CD14-positive monocyte (primary cell): ENCODE data around the gene INO80. TPM values are rescaled to one million over a fixed set of nuclear protein-coding genes. Genes with fewer than 3 reads are reported as not detected.
A peak's percentile ranks its signal among the peaks of the same experiment; 100 is the strongest.

Experiments
- DNase-seq, 3 donors: peaks; one replicate each; pipeline ENCODE4 v3.0.0-alpha.2; 2011 to 2022
- H2AFZ ChIP-seq: 2 replicates; pipeline ENCODE4 v1.6.0; 2012; ENCODE audit warnings: mild to moderate bottlenecking, low read depth, low read length, inconsistent platforms; ENCODE audit not compliant: insufficient read depth, poor library complexity, severe bottlenecking
- H3K27ac ChIP-seq, 2 donors: 1 replicate in 1 of 2; 2 replicates in 1 of 2; pipeline ENCODE4 v1.5.1; 2012 to 2013; ENCODE audit warnings: low read length in 2 of 2, control low read depth in 1 of 2, inconsistent platforms in 1 of 2, low read depth in 1 of 2, mild to moderate bottlenecking in 1 of 2
- H3K27me3 ChIP-seq, 2 donors: one replicate each; pipeline versions ENCODE4 v1.6.0 to v1.6.1; 2011 to 2013; ENCODE audit warnings: low read length in 2 of 2; ENCODE audit not compliant: control insufficient read depth in 2 of 2, insufficient read depth in 2 of 2
- H3K36me3 ChIP-seq, 2 donors: replicated peaks in 1 of 2; 1 replicate in 1 of 2; 2 replicates in 1 of 2; pipeline versions ENCODE4 v1.5.1 to v1.6.1; 2012 to 2013; ENCODE audit warnings: low read length in 2 of 2, control low read depth in 1 of 2, inconsistent platforms in 1 of 2, mild to moderate bottlenecking in 1 of 2; ENCODE audit not compliant: insufficient read depth in 2 of 2, control insufficient read depth in 1 of 2
- H3K4me1 ChIP-seq, 2 donors: 1 replicate in 1 of 2; 2 replicates in 1 of 2; pipeline versions ENCODE4 v1.5.1 to v1.6.1; 2012 to 2013; ENCODE audit warnings: low read length in 2 of 2, control low read depth in 1 of 2, inconsistent platforms in 1 of 2, mild to moderate bottlenecking in 1 of 2, moderate library complexity in 1 of 2; ENCODE audit not compliant: insufficient read depth in 2 of 2, control insufficient read depth in 1 of 2
- H3K4me2 ChIP-seq: replicated peaks from 2 replicates; pipeline ENCODE3; 2012; ENCODE audit warnings: low read length, moderate library complexity, mild to moderate bottlenecking; ENCODE audit not compliant: poor library complexity, severe bottlenecking; ENCODE audit errors: extremely low read depth
- H3K4me3 ChIP-seq, 3 experiments: fragments of 200-600 bp in 1 of 3; sonication (generic) in 1 of 3; replicated peaks in 1 of 3; 1 replicate in 2 of 3; 2 replicates in 1 of 3; pipeline ENCODE4 v1.5.1; 2011 to 2013; ENCODE audit warnings: low read length in 3 of 3, mild to moderate bottlenecking in 3 of 3, control low read depth in 2 of 3, low read depth in 2 of 3, inconsistent platforms in 1 of 3, moderate library complexity in 1 of 3
- H3K79me2 ChIP-seq: 2 replicates; pipeline ENCODE4 v1.6.0; 2012; ENCODE audit warnings: mild to moderate bottlenecking, control low read depth, inconsistent platforms, low read length, moderate library complexity; ENCODE audit not compliant: insufficient read depth
- H3K9ac ChIP-seq: 2 replicates; pipeline ENCODE4 v1.6.0; 2017; ENCODE audit warnings: low read length, mild to moderate bottlenecking; ENCODE audit not compliant: insufficient read depth, poor library complexity, severe bottlenecking
- H3K9me3 ChIP-seq, 2 donors: replicated peaks in 1 of 2; 1 replicate in 1 of 2; 2 replicates in 1 of 2; pipeline versions ENCODE4 v1.5.1 to v1.6.1; 2012 to 2013; ENCODE audit warnings: low read length in 2 of 2, control low read depth in 1 of 2; ENCODE audit not compliant: control insufficient read depth in 1 of 2, insufficient read depth in 1 of 2
- H4K20me1 ChIP-seq: 2 replicates; pipeline ENCODE4 v1.6.0; 2012; ENCODE audit warnings: mild to moderate bottlenecking, low read length, control low read depth, moderate library complexity; ENCODE audit not compliant: insufficient read depth
- H3K27ac Mint-ChIP-seq, 7 donors: one replicate each; pipeline ENCODE4 v1.8.0; 2020; ENCODE audit warnings: mild to moderate bottlenecking in 7 of 7, mixed read lengths in 7 of 7, moderate library complexity in 6 of 7, inconsistent platforms in 2 of 7
- H3K27me3 Mint-ChIP-seq, 3 donors: one replicate each; pipeline ENCODE4 v1.8.0; 2021 to 2022; ENCODE audit warnings: low read depth in 3 of 3, mild to moderate bottlenecking in 3 of 3, mixed read lengths in 3 of 3, moderate library complexity in 3 of 3, inconsistent platforms in 1 of 3
- H3K36me3 Mint-ChIP-seq, 2 donors: one replicate each; pipeline ENCODE4 v1.8.0; 2020; ENCODE audit warnings: mixed read lengths in 2 of 2, inconsistent platforms in 1 of 2, mild to moderate bottlenecking in 1 of 2
- H3K4me1 Mint-ChIP-seq: one replicate; pipeline ENCODE4 v1.8.0; 2020; ENCODE audit warnings: mild to moderate bottlenecking, mixed read lengths
- H3K4me3 Mint-ChIP-seq, 2 donors: one replicate each; pipeline ENCODE4 v1.8.0; 2020; ENCODE audit warnings: mild to moderate bottlenecking in 2 of 2, mixed read lengths in 2 of 2, moderate library complexity in 1 of 2
- H3K9me3 Mint-ChIP-seq, 7 donors: one replicate each; pipeline ENCODE4 v1.8.0; 2020 to 2022; ENCODE audit warnings: mixed read lengths in 7 of 7, mild to moderate bottlenecking in 6 of 7, moderate library complexity in 6 of 7, inconsistent platforms in 2 of 7
- WGBS: methylation state at CpG from one replicate; pipeline ENCODE4 v1.1.5; 2013; ENCODE audit warnings: missing lambda C conversion rate; ENCODE audit not compliant: insufficient coverage; 5-methylcytosine and 5-hydroxymethylcytosine counted together
- intact Hi-C, 2 donors: fragments of 100-400 bp; cut with micrococcal nuclease; formaldehyde crosslinking; loops; one replicate each; pipeline versions ENCODE4 v1.15.0 to v1.15.1; 2023
- polyA plus RNA-seq, 3 donors: library from polyadenylated mRNA; depleted of rRNA in 1 of 3; unstranded in 2 of 3; stranded (reverse) in 1 of 3; fragments of 300-500 nt in 2 of 3; fragments of >200 nt in 1 of 3; fragmentation: Illumina TruSeq in 2 of 3; gene quantifications; 1 replicate in 2 of 3; 2 replicates in 1 of 3; pipeline ENCODE4 v1.2.3, GENCODE V29; 2012 to 2021
- TF ChIP-seq, protein P1 (sequence below): fragments of 200-600 bp; IDR thresholded peaks from one replicate; pipeline ENCODE4 v1.8.0; 2022; ENCODE audit warnings: antibody characterized with exemption, mild to moderate bottlenecking

Gene INO80
- polyA plus RNA-seq, 3 donors, result 2.3 to 13.1 (median 2.4) TPM

DNA sequence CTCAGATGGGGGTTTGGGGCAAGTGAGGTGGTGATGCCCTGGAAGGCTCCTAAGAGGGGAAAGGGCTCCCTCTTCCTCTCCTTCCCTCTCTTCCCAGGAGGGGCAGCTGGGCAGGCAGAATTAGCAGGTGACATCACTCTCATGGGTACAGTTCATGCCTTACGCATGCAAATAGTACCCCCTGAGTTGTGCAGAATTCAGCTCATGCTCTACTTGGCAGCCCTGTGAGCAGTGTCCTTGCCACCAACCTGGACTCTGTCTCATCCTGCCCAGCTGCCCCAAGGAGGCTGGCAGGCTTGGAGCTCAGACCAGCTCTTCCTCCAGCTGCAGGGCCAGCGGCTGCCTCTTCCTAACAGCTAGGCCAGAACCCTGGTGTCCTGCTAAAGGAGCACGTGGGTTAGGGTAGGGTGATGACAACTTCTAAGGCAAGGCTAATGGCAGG is 159.5 kb downstream of the INO80 start:
- Histone ChIP-seq H3K4me3 (no peak overlapping the region), H3K36me3 (no peaks in the 10 kb centered on the region), H3K27ac (no peak overlapping the region), H3K9ac (no peak overlapping the region), H3K4me1 (peaks cover 16 to 19% of the 10 kb centered on the region in 2 donors), H2AFZ (no peak overlapping the region), H3K27me3 (peaks cover 0 to 9% of the 10 kb centered on the region in 2 donors), H3K79me2 (no peaks in the 10 kb centered on the region), H4K20me1 (no peaks in the 10 kb centered on the region), H3K9me3 (no peaks in the 10 kb centered on the region), H3K4me2 (no peak overlapping the region)
- no peak for DNase-seq
- Mint-ChIP-seq H3K36me3 (no peaks in the 10 kb centered on the region), H3K27ac (no peak overlapping the region), H3K4me3 (no peak overlapping the region), H3K4me1 (peaks cover 24% of the 10 kb centered on the region), H3K9me3 (peaks cover 0 to 5% (median 0%) of the 10 kb centered on the region in 7 donors), H3K27me3 (peaks cover 16 to 20% (median 17%) of the 10 kb centered on the region in 3 donors)
- 100% methylated on average over 2 of the region's 3 CpGs for WGBS
- TF ChIP-seq, protein P1, sequence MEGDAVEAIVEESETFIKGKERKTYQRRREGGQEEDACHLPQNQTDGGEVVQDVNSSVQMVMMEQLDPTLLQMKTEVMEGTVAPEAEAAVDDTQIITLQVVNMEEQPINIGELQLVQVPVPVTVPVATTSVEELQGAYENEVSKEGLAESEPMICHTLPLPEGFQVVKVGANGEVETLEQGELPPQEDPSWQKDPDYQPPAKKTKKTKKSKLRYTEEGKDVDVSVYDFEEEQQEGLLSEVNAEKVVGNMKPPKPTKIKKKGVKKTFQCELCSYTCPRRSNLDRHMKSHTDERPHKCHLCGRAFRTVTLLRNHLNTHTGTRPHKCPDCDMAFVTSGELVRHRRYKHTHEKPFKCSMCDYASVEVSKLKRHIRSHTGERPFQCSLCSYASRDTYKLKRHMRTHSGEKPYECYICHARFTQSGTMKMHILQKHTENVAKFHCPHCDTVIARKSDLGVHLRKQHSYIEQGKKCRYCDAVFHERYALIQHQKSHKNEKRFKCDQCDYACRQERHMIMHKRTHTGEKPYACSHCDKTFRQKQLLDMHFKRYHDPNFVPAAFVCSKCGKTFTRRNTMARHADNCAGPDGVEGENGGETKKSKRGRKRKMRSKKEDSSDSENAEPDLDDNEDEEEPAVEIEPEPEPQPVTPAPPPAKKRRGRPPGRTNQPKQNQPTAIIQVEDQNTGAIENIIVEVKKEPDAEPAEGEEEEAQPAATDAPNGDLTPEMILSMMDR, result no peak
- intact Hi-C loops, result no loop called here

DNA sequence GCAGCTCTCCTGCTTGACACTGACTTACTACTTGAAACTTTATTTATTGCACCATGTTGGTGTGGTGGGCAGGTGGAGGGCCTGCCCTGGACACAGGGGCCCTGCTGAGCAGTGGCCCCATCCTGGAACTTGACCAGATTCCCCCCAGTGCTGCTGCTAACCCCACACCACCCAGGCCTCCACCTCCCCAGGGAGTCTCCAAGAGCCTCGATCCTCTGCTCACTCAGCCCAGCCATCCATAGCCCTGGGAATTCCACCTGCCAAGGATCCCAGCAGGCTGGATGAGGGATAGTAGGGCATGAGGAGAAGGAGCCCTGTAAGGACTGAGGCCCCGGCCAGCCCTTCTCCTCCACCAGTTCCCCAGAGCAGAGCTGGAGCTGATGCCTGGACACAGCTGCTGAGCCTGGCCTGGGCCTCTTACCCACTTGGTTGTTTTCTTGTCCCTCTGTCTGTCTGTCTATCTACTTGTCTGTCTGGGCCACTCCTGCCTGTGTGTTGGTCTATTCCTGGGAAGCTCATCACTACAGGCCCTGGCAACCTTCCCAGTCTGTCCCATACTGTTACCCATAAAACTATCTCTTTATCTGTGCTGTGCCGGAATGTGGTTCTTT is 160.0 kb downstream of the INO80 start:
- Histone ChIP-seq H4K20me1 (no peaks in the 10 kb centered on the region), H2AFZ (no peak overlapping the region), H3K27me3 (peaks cover 0 to 9% of the 10 kb centered on the region in 2 donors), H3K9me3 (no peaks in the 10 kb centered on the region), H3K79me2 (no peaks in the 10 kb centered on the region), H3K9ac (no peak overlapping the region), H3K27ac (no peak overlapping the region), H3K4me2 (no peak overlapping the region), H3K4me1 (peaks cover 16 to 19% of the 10 kb centered on the region in 2 donors), H3K36me3 (no peaks in the 10 kb centered on the region), H3K4me3 (no peak overlapping the region)
- WGBS, result no CpG with 5 or more reads among the region's 3 CpGs
- Mint-ChIP-seq H3K9me3 (peaks cover 0 to 3% (median 0%) of the 10 kb centered on the region in 7 donors), H3K4me3 (peak overlapping the region in 1 of 2 donors; percentile 12), H3K27ac (peak overlapping the region in 2 of 7 donors; percentile 23 to 32), H3K4me1 (peaks cover 24% of the 10 kb centered on the region), H3K36me3 (no peaks in the 10 kb centered on the region), H3K27me3 (peaks cover 17 to 22% (median 19%) of the 10 kb centered on the region in 3 donors)
- TF ChIP-seq, protein P1, result no peak
- no peak for DNase-seq
- intact Hi-C loops, result no loop called here
